DOHH2 (cell line): Measurements from ENCODE around the gene CDH5.

Source experiments
- H3F3A ChIP-seq: fragments of 200-600 bp; sonication (generic), shearing (Covaris generic); 2 replicates; pipeline ENCODE4 v1.6.0; 2016; ENCODE audit warnings: antibody characterized with exemption, mild to moderate bottlenecking; ENCODE audit not compliant: control insufficient read depth, insufficient read depth
- H3K27ac ChIP-seq: fragments of 200-600 bp; sonication (generic); 2 replicates; pipeline ENCODE4 v1.5.1; 2014; ENCODE audit warnings: low read depth, mild to moderate bottlenecking, low read length, moderate library complexity
- H3K27me3 ChIP-seq: fragments of 200-600 bp; sonication (generic); 2 replicates; pipeline ENCODE4 v1.6.1; 2014; ENCODE audit warnings: mild to moderate bottlenecking, low read length, mixed read lengths; ENCODE audit not compliant: control insufficient read depth
- H3K36me3 ChIP-seq: fragments of 200-600 bp; sonication (generic); 2 replicates; pipeline ENCODE4 v1.6.1; 2014; ENCODE audit warnings: mild to moderate bottlenecking, low read length, moderate library complexity, mixed read lengths; ENCODE audit not compliant: control insufficient read depth
- H3K4me1 ChIP-seq: fragments of 200-600 bp; sonication (generic); 2 replicates; pipeline ENCODE4 v1.6.1; 2014; ENCODE audit warnings: mild to moderate bottlenecking, low read length, mixed read lengths; ENCODE audit not compliant: control insufficient read depth
- H3K4me2 ChIP-seq: fragments of 200-600 bp; sonication (generic); 2 replicates; pipeline ENCODE4 v1.6.0; 2014; ENCODE audit warnings: mild to moderate bottlenecking, low read length, moderate library complexity
- H3K4me3 ChIP-seq: fragments of 200-600 bp; sonication (generic); 2 replicates; pipeline ENCODE4 v1.5.1; 2014; ENCODE audit warnings: mild to moderate bottlenecking, low read length, mixed read lengths
- H3K79me2 ChIP-seq: fragments of 200-600 bp; sonication (generic); 2 replicates; pipeline ENCODE4 v1.6.1; 2014; ENCODE audit warnings: mild to moderate bottlenecking, low read length, mixed read lengths; ENCODE audit not compliant: control insufficient read depth
- H3K9me2 ChIP-seq: fragments of 200-600 bp; sonication (generic); replicated peaks from 2 replicates; pipeline ENCODE4 v1.6.1; 2014; ENCODE audit warnings: mild to moderate bottlenecking, low read length, mixed read lengths; ENCODE audit not compliant: control insufficient read depth
- H3K9me3 ChIP-seq: fragments of 200-600 bp; sonication (generic); 2 replicates; pipeline ENCODE4 v1.6.1; 2014; ENCODE audit warnings: antibody characterized with exemption, low read length, mixed read lengths; ENCODE audit not compliant: control insufficient read depth, insufficient read depth
- H4K20me1 ChIP-seq: fragments of 200-600 bp; sonication (generic); 2 replicates; pipeline ENCODE4 v1.6.0; 2014; ENCODE audit warnings: low read depth, mild to moderate bottlenecking, antibody characterized with exemption, low read length, moderate library complexity; ENCODE audit not compliant: control insufficient read depth, insufficient read depth
- EZH2phosphoT487 ChIP-seq: fragments of 200-600 bp; sonication (generic); IDR thresholded peaks from 2 replicates; pipeline ENCODE4 v1.6.1; 2017; ENCODE audit warnings: borderline replicate concordance, mild to moderate bottlenecking, antibody characterized with exemption, low read length, moderate library complexity, mixed read lengths
- TF ChIP-seq, protein P1 (sequence below): fragments of 200-600 bp; sonication (generic); IDR thresholded peaks from one replicate; pipeline ENCODE4 v1.5.1; 2014; ENCODE audit warnings: antibody characterized with exemption, mild to moderate bottlenecking, low read depth, low read length; ENCODE audit not compliant: poor library complexity, severe bottlenecking

CDH5 gene

DNA sequence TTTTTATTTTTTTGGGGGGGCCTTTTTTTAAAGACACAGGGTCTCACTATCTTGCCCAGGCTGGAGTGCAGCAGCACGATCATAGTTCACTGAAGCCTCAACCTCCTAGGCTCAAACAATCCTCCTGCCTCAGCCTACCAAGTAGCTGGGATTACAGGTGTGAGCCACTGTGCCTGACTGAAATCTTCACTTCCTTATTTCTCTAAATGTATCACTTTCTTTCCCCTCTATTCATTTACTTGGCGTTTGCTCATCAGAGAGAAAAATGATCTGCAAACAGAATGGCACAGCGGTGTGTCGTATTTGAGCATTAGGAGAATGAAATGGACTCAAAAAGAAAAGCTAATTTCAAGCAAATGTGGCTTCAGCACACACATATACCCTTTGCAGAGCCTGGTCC lies 44.3 kb upstream of the CDH5 start:
- Histone ChIP-seq H3F3A (no peaks in the 10 kb centered on the region), H3K27me3 (0 out of 2 replicates have a peak, but pooled peaks cover 2% of the 10 kb centered on the region), H4K20me1 (no peaks in the 10 kb centered on the region), H3K79me2 (no peaks in the 10 kb centered on the region), H3K36me3 (no peaks in the 10 kb centered on the region), H3K27ac (no peak overlapping the region), H3K9me3 (no peaks in the 10 kb centered on the region), H3K4me2 (no peak overlapping the region), H3K4me1 (no peaks in the 10 kb centered on the region), H3K4me3 (no peak overlapping the region), H3K9me2 (no peaks in the 10 kb centered on the region)
- TF ChIP-seq EZH2phosphoT487 = no peak
- TF ChIP-seq, protein P1, sequence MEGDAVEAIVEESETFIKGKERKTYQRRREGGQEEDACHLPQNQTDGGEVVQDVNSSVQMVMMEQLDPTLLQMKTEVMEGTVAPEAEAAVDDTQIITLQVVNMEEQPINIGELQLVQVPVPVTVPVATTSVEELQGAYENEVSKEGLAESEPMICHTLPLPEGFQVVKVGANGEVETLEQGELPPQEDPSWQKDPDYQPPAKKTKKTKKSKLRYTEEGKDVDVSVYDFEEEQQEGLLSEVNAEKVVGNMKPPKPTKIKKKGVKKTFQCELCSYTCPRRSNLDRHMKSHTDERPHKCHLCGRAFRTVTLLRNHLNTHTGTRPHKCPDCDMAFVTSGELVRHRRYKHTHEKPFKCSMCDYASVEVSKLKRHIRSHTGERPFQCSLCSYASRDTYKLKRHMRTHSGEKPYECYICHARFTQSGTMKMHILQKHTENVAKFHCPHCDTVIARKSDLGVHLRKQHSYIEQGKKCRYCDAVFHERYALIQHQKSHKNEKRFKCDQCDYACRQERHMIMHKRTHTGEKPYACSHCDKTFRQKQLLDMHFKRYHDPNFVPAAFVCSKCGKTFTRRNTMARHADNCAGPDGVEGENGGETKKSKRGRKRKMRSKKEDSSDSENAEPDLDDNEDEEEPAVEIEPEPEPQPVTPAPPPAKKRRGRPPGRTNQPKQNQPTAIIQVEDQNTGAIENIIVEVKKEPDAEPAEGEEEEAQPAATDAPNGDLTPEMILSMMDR = no peak

DNA sequence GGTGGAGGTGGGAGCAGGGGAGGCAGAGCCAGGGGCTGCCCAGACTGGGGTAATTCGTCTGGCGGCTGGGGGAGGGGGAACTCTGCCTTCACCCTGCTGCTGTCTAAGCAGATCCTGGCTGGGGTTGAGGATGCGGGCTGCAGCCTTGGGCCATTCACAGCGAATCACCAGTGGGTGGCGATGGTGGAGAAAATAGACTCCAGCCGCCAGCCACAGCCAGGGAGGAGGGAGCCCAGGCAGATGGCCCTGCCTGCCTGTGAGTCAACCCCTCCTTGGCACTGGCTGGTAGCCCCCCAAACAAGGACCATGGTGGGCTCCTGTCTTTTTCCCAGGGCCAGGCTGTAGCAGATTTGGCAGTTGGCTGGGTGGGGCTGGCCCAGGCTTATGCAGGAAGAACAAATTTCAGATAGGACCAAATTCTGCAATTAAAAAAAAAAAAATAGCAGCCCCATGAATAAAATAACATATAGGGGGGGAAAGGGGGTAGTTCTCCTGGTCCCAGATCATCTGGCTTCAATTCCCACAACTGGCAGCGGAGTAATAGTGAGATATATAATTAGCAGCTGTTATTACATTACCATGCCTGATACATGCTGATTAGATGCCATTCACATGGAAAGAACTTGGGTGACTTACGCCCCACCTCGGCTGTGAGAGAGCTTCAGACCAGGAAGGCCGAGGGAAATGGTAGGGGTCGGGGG lies 41.5 kb upstream of the CDH5 start:
- Histone ChIP-seq H3K36me3 (no peaks in the 10 kb centered on the region), H3K79me2 (no peaks in the 10 kb centered on the region), H3K27me3 (0 out of 2 replicates have a peak, but pooled peaks cover 2% of the 10 kb centered on the region), H3K27ac (no peak overlapping the region), H4K20me1 (no peaks in the 10 kb centered on the region), H3K4me1 (no peaks in the 10 kb centered on the region), H3K4me3 (no peak overlapping the region), H3F3A (no peaks in the 10 kb centered on the region), H3K9me2 (no peaks in the 10 kb centered on the region), H3K9me3 (no peaks in the 10 kb centered on the region), H3K4me2 (no peak overlapping the region)
- no peak for TF ChIP-seq EZH2phosphoT487
- TF ChIP-seq, protein P1 = peak; percentile 22

DNA sequence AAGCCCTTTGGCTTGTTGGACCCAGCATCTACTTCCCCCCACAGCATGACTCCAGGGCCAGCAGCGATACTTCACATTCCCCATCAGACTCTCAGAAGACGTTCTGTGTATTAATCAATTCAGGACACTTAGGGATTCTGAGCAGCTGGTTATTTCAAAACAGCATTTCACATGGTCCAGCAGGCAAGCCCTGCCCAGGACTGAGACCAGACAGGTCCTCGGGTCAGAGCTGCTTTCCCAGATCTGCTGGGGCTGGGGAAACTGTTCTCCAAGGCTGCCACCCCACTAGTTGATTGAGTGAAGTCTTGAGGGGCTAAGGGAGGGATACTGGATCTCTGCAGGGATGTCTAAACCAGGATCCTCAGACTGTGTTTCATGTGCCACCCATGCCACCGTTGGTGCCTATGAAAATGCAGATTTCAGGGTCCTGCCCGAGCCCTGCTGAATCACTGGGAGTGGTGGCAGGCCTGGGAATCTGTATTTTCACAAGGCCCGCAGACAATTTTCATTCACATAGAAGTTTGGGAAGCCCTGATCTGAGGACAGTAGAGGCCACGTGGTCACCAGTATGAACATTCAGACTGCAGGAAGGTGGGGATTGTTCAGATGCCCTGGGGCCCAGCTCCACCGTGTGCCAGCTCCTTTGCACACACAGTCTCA lies 40.6 kb upstream of the CDH5 start:
- H3K79me2 ChIP-seq = no peaks in the 10 kb centered on the region
- H3K36me3 ChIP-seq = no peaks in the 10 kb centered on the region
- no peaks in the 10 kb centered on the region for H3K9me3 ChIP-seq
- no peaks in the 10 kb centered on the region for H4K20me1 ChIP-seq
- peaks cover 2% of the 10 kb centered on the region; the same call in 1 of the 2 replicates for H3K27me3 ChIP-seq
- no peaks in the 10 kb centered on the region for H3K4me1 ChIP-seq
- no peak overlapping the region for H3K27ac ChIP-seq
- no peak overlapping the region for H3K4me3 ChIP-seq
- no peak overlapping the region for H3K4me2 ChIP-seq
- H3F3A ChIP-seq = no peaks in the 10 kb centered on the region
- H3K9me2 ChIP-seq = no peaks in the 10 kb centered on the region
- TF ChIP-seq EZH2phosphoT487 = no peak
- TF ChIP-seq, protein P1 = no peak
